ENCODE results near the gene PCSK6. TPM values are rescaled to one million over a fixed set of nuclear protein-coding genes. Genes with fewer than 3 reads are reported as not detected.

PCSK6 gene
- total RNA-seq, 1 experiment from 2014 or later, result 2.9 TPM

GRCh38 chr15:101256757-101257156 lies 232.8 kb downstream of the PCSK6 start:
- no peak for DNase-seq (ENCODE audit: low spot score)
- TF ChIP-seq CTCF (IDR thresholded peaks at IDR 0.05), result peak; percentile 31; the same call in 1 of the 2 replicates
- no peak for TF ChIP-seq MYBL2 (CRISPR knock-in tag; IDR thresholded peaks at IDR 0.05)
- Mint-ChIP-seq H3K36me3 (no peaks in the 10 kb centered on the region), H3K9me3 (no peaks in the 10 kb centered on the region), H3K27me3 (ENCODE audit: low read depth) (no peaks in the 10 kb centered on the region), H3K4me3 (no peak overlapping the region), H3K4me1 (peaks cover 49% of the 10 kb centered on the region), H3K27ac (no peak overlapping the region)
- CTCF ChIA-PET, result interaction anchor here (0.6 to 8.1 kb wide), 18 partner anchors 10 to 339 kb away, joined by 3 to 128 read pairs (median 6); partner anchors contain the start of gene LRRK1
- no peak for ATAC-seq
- POLR2A ChIA-PET, result no interaction called here

- no peak overlapping the region for H3K4me3 Mint-ChIP-seq
- no peak for DNase-seq (ENCODE audit: low spot score)
- H3K36me3 Mint-ChIP-seq, result no peaks in the 10 kb centered on the region
- CTCF ChIA-PET, result interaction anchor here (0.9 to 8.1 kb wide), 11 partner anchors 11 to 245 kb away, joined by 3 to 128 read pairs (median 7); no protein-coding TSS in a partner anchor
- TF ChIP-seq NR3C1 (CRISPR knock-in tag; conservative IDR thresholded peaks at IDR 0.05; ENCODE audit: low read depth), result no peak
- TF ChIP-seq ZNF423 (CRISPR knock-in tag; IDR thresholded peaks at IDR 0.05), result 0 out of 2 replicates have a peak, but pooled peaks have one; percentile 27
- H3K4me1 Mint-ChIP-seq, result peaks cover 49% of the 10 kb centered on the region
- POLR2A ChIA-PET, result interaction anchor here (0.8 kb wide), 1 partner anchor 235 kb away, joined by 3 read pairs; no protein-coding TSS in a partner anchor
- no peaks in the 10 kb centered on the region for H3K27me3 Mint-ChIP-seq (ENCODE audit: low read depth)
- H3K27ac Mint-ChIP-seq, result no peak overlapping the region
- ATAC-seq, result no peak
- no peaks in the 10 kb centered on the region for H3K9me3 Mint-ChIP-seq
These were observed 233.8 kb downstream of the PCSK6 start for GRCh38 chr15:101255615-101256241.

GRCh38 chr15:101255051-101255395 lies 234.5 kb downstream of the PCSK6 start:
- DNase-seq (ENCODE audit: low spot score) (no peak), ATAC-seq (no peak)
- POLR2A ChIA-PET, result no interaction called here
- no peaks in the 10 kb centered on the region for H3K36me3 Mint-ChIP-seq
- peaks cover 53% of the 10 kb centered on the region for H3K4me1 Mint-ChIP-seq
- CTCF ChIA-PET, result interaction anchor here (0.6 to 8.1 kb wide), 7 partner anchors 11 to 340 kb away, joined by 3 to 128 read pairs (median 3); no protein-coding TSS in a partner anchor
- H3K9me3 Mint-ChIP-seq, result no peaks in the 10 kb centered on the region
- TF ChIP-seq MAX (CRISPR knock-in tag; IDR thresholded peaks at IDR 0.05) (no peak), PREB (CRISPR knock-in tag; IDR thresholded peaks at IDR 0.05; ENCODE audit: borderline replicate concordance) (no peak), E2F5 (CRISPR knock-in tag; IDR thresholded peaks at IDR 0.05) (no peak), ERG (CRISPR knock-in tag; IDR thresholded peaks at IDR 0.05) (no peak), ATF2 (CRISPR knock-in tag; IDR thresholded peaks at IDR 0.05; ENCODE audit: borderline replicate concordance, low read depth) (no peak), NFATC4 (CRISPR knock-in tag; IDR thresholded peaks at IDR 0.05) (no peak), PRRX2 (CRISPR knock-in tag; IDR thresholded peaks at IDR 0.05) (no peak), ZNF281 (CRISPR knock-in tag; IDR thresholded peaks at IDR 0.05) (no peak), RORB (CRISPR knock-in tag; IDR thresholded peaks at IDR 0.05) (no peak)
- no peak overlapping the region for H3K27ac Mint-ChIP-seq
- H3K27me3 Mint-ChIP-seq (ENCODE audit: low read depth), result no peaks in the 10 kb centered on the region
- no peak overlapping the region for H3K4me3 Mint-ChIP-seq
